ENCODE results near the gene LAMA3. TPM values are rescaled to one million over a fixed set of nuclear protein-coding genes. Genes with fewer than 3 reads are reported as not detected.

The LAMA3 gene
- total and polyA plus RNA-seq, 10 donors, result 1.3 to 7.1 (median 3.0) TPM

DNA sequence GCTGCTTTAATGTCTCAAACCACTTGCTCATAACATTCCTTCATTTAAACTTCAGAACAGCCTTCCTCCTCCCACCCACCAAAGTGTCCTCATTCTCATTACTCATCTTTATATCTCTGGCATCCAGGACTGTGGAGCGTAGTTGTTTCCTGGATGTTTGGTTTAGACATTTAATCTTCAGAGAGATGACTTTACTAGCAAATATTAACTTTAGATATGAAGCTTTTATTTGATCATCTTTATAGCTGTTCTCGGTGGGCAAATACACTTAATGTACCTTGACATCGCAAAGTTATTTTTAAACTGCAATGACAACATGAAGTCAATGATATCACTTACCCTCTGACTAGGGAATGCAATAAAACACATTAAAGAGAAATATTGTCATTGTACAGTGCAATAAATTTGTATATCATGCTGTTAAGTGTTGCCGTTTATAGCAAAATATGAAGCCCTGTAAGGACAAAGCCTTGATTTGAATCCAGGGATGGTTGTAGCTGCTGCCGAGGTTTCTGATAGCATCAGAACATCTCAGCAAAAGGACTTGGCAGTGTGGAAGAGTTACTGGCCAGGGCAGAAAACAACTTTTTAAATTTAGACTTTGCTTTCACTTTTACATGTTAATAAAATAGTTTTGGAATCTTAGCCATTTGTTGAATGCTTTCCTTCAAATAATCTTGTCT lies 4.6 kb upstream of the LAMA3 start:
- intact Hi-C loops (cut with DNase I; ENCODE audit: low total_unique reads), result no loop called here
- WGBS, 5 donors, result 75 to 88% (median 77%) methylated on average over 5 of the region's 5 CpGs

GRCh38 chr18:23688528-23688927 lies 725 bp upstream of the LAMA3 start:
- peaks cover 6 to 23% (median 18%) of the 10 kb centered on the region in 6 donors for H3K4me1 ChIP-seq
- H3K27ac ChIP-seq, result no peak overlapping the region
- no peaks in the 10 kb centered on the region for H3K9me3 ChIP-seq
- peaks cover 0 to 69% (median 45%) of the 10 kb centered on the region in 7 donors for H3K27me3 ChIP-seq (replicated peaks in 1 of 7)
- intact Hi-C loops (cut with DNase I; ENCODE audit: low total_unique reads), result no loop called here
- 52 to 69% (median 62%) methylated on average over 5 of the region's 5 CpGs for WGBS, 5 donors
- no peaks in the 10 kb centered on the region for H3K36me3 ChIP-seq
- peak overlapping the region in 3 of 8 donors; percentile 49 to 75 (median 59) for H3K4me3 ChIP-seq
- no peak for TF ChIP-seq POLR2AphosphoS5 (IDR thresholded peaks at IDR 0.05)
- TF ChIP-seq, protein P1, sequence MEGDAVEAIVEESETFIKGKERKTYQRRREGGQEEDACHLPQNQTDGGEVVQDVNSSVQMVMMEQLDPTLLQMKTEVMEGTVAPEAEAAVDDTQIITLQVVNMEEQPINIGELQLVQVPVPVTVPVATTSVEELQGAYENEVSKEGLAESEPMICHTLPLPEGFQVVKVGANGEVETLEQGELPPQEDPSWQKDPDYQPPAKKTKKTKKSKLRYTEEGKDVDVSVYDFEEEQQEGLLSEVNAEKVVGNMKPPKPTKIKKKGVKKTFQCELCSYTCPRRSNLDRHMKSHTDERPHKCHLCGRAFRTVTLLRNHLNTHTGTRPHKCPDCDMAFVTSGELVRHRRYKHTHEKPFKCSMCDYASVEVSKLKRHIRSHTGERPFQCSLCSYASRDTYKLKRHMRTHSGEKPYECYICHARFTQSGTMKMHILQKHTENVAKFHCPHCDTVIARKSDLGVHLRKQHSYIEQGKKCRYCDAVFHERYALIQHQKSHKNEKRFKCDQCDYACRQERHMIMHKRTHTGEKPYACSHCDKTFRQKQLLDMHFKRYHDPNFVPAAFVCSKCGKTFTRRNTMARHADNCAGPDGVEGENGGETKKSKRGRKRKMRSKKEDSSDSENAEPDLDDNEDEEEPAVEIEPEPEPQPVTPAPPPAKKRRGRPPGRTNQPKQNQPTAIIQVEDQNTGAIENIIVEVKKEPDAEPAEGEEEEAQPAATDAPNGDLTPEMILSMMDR (IDR thresholded peaks at IDR 0.05 in 8 of 11, conservative IDR thresholded peaks at IDR 0.05 in 3 of 11), result no peak
- no peak for DNase-seq

More for the DNA sequence above, 4.6 kb upstream of the LAMA3 start:
- no peaks in the 10 kb centered on the region for H3K36me3 ChIP-seq
- DNase-seq, result no peak
- no peak overlapping the region for H3K27ac ChIP-seq
- no peak overlapping the region for H3K4me3 ChIP-seq
- no peaks in the 10 kb centered on the region for H3K9me3 ChIP-seq
- H3K4me1 ChIP-seq, result peaks cover 0 to 13% (median 11%) of the 10 kb centered on the region in 6 donors
- H3K27me3 ChIP-seq (replicated peaks in 1 of 7), result peaks cover 0 to 51% (median 27%) of the 10 kb centered on the region in 7 donors
- TF ChIP-seq POLR2A (IDR thresholded peaks at IDR 0.05) (no peak), POLR2AphosphoS5 (IDR thresholded peaks at IDR 0.05) (no peak)
- TF ChIP-seq, protein P1 (IDR thresholded peaks at IDR 0.05 in 8 of 11, conservative IDR thresholded peaks at IDR 0.05 in 3 of 11), result no peak

DNA sequence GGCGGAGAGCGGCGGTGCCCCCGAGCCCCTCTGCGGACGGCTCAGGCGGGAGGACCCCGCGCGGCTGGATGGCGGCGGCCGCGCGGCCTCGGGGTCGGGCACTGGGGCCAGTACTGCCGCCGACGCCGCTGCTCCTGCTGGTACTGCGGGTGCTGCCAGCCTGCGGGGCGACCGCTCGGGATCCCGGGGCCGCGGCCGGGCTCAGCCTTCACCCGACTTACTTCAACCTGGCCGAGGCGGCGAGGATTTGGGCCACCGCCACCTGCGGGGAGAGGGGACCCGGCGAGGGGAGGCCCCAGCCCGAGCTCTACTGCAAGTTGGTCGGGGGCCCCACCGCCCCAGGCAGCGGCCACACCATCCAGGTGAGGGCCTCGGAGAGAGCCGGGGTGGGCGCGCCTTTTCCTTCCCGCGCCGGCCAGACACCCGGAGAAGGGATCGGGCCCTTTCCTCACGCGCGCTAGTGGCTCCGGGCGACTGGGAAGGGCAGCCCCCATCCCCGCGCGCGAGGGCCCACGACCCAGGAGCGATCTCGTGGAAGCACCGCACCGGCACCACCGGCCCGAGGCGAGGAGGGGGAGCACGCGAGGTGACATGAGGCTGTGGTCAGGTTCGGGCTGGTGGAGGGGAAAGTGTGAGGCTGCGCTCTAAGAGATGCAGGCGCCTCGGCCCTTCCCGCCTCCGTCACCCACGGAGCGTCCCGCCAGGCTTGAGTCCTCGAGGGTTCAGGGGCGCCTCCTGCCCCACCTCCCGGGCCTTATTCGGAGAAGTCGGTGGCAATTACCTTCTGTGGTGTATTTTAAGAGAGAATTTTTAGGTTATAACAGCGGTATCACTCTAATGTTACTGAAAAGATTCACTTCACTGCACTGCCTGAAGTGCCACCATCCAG lies 607 bp downstream of the LAMA3 start:
- TF ChIP-seq POLR2AphosphoS5 (IDR thresholded peaks at IDR 0.05) (no peak), POLR2A (IDR thresholded peaks at IDR 0.05) (no peak)
- TF ChIP-seq, protein P1 (IDR thresholded peaks at IDR 0.05 in 8 of 11, conservative IDR thresholded peaks at IDR 0.05 in 3 of 11), result no peak
- peak; percentile 72 for DNase-seq
- H3K4me1 ChIP-seq, result peaks cover 6 to 23% (median 18%) of the 10 kb centered on the region in 6 donors
- H3K4me3 ChIP-seq, result peak overlapping the region; percentile 17 to 75 (median 48)
- intact Hi-C loops (cut with DNase I; ENCODE audit: low total_unique reads), result no loop called here
- 2 to 8% (median 3%) methylated on average over 24 to 85 of the region's 85 CpGs for WGBS, 5 donors
- no peak overlapping the region for H3K27ac ChIP-seq
- H3K9me3 ChIP-seq, result no peaks in the 10 kb centered on the region
- peaks cover 0 to 76% (median 45%) of the 10 kb centered on the region in 7 donors for H3K27me3 ChIP-seq (replicated peaks in 1 of 7)
- H3K36me3 ChIP-seq, result no peaks in the 10 kb centered on the region

All from spleen (tissue), 11 donors.